GM18858 (cell line): ENCODE results near the gene RND1.

Experiments
- ATAC-seq: cut with Tn5 transposase; IDR thresholded peaks from one replicate; pipeline ENCODE4 v1.9.1; 2021; ENCODE audit not compliant: unreplicated experiment

Gene RND1

GRCh38 chr12:48828841-48829575, 36.7 kb downstream of the RND1 start:
- ATAC-seq: no peak

GRCh38 chr12:48828293-48828692, 37.4 kb downstream of the RND1 start:
- ATAC-seq: no peak

GRCh38 chr12:48827513-48828096, 38.1 kb downstream of the RND1 start:
- no peak for ATAC-seq

- no peak for ATAC-seq
Measured at GRCh38 chr12:48827026-48827425, 38.6 kb downstream of the RND1 start.

GRCh38 chr12:48826209-48826855, 39.3 kb downstream of the RND1 start:
- ATAC-seq: no peak

GRCh38 chr12:48824905-48825304, 40.8 kb downstream of the RND1 start:
- ATAC-seq: no peak

GRCh38 chr12:48824112-48824511, 41.6 kb downstream of the RND1 start:
- ATAC-seq: no peak

- no peak for ATAC-seq
Measured at GRCh38 chr12:48823281-48823680, 42.4 kb downstream of the RND1 start.

- ATAC-seq: no peak
Measured at GRCh38 chr12:48822711-48823110, 43.0 kb downstream of the RND1 start.

GRCh38 chr12:48822139-48822538, 43.5 kb downstream of the RND1 start:
- ATAC-seq: no peak

- no peak for ATAC-seq
Measured at GRCh38 chr12:48819986-48820725, 45.5 kb downstream of the RND1 start.

GRCh38 chr12:48818831-48819590, 46.7 kb downstream of the RND1 start:
- ATAC-seq: no peak

- ATAC-seq: no peak
Measured at GRCh38 chr12:48817873-48818830, 47.5 kb downstream of the RND1 start, which contains the start of gene CACNB3. Gene CACNB3 (plus strand): TSS chr12:48818496. CDS start chr12:48818930, 434 bp downstream.

- no peak for ATAC-seq
Measured at GRCh38 chr12:48816143-48816854, 49.4 kb downstream of the RND1 start.

- ATAC-seq: no peak
Measured at GRCh38 chr12:48815126-48816110, 50.3 kb downstream of the RND1 start.

GRCh38 chr12:48814262-48815125, 51.2 kb downstream of the RND1 start:
- peak; percentile 63 for ATAC-seq
